Measurements from ENCODE around the gene KNTC1.

DNA sequence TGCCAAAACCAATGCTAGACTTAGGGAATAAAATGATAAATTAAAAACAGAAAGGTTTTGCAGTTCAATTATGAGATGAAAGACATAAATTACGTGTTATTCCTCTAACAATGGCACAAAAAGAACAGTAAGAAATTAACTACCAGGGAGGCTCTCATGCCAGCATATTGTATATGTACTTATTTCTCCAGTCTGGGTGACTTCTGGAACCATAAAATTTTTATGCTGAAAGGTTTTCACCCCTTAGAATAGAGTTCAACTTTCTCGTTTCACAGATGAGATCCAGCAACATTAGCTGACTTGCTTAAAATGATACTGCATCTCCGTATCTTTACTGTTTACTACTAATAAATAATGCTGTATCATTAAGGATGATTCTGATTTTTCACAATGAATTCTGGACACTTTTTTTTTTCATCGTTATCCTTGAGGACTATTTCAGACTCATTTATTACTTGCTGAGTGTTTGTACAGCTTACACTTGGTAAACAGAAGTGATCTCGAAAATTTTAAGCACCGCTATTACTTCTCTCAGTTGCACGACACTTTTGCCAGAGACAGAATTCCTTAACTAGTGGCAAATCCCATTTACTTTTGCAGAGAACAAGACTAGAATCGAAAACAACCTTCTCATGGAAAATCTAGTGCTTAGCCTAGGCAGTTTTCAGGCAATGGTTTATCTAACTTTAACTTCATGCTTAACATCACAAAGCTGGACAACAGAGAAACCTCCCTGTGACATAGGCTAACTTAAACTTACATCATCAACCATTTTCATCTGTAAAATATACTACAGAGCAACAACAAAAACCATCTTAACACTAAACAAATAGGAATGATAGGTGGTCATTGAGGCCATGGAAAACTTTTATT, 3.0 kb upstream of the KNTC1 start:
- TF ChIP-seq, protein P1, sequence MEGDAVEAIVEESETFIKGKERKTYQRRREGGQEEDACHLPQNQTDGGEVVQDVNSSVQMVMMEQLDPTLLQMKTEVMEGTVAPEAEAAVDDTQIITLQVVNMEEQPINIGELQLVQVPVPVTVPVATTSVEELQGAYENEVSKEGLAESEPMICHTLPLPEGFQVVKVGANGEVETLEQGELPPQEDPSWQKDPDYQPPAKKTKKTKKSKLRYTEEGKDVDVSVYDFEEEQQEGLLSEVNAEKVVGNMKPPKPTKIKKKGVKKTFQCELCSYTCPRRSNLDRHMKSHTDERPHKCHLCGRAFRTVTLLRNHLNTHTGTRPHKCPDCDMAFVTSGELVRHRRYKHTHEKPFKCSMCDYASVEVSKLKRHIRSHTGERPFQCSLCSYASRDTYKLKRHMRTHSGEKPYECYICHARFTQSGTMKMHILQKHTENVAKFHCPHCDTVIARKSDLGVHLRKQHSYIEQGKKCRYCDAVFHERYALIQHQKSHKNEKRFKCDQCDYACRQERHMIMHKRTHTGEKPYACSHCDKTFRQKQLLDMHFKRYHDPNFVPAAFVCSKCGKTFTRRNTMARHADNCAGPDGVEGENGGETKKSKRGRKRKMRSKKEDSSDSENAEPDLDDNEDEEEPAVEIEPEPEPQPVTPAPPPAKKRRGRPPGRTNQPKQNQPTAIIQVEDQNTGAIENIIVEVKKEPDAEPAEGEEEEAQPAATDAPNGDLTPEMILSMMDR (IDR thresholded peaks at IDR 0.05) = no peak
- TF ChIP-seq POLR2A (IDR thresholded peaks at IDR 0.05) = no peak
